HCT116 (cell line): ENCODE measurements around the gene COL9A3.

ENCODE experiments used
- CTCF ChIP-seq, 3 experiments: fragments of 200-600 bp in 1 of 3; sonication (generic) in 1 of 3; IDR thresholded peaks in 2 of 3; conservative IDR thresholded peaks in 1 of 3; 2 replicates each; pipeline ENCODE4 v1.5.1; 2012 to 2017; ENCODE audit warnings: low read depth in 2 of 3, low read length in 2 of 3, antibody characterized with exemption in 1 of 3, borderline replicate concordance in 1 of 3, control low read depth in 1 of 3, mild to moderate bottlenecking in 1 of 3, mixed read lengths in 1 of 3, mixed run types in 1 of 3, moderate library complexity in 1 of 3; ENCODE audit not compliant: insufficient read depth in 1 of 3
- ELF1 ChIP-seq: IDR thresholded peaks from 2 replicates; pipeline ENCODE4 v1.6.1; 2012; ENCODE audit warnings: low read depth, borderline replicate concordance
- EZH2 ChIP-seq: fragments of 200-600 bp; sonication (generic); IDR thresholded peaks from 2 replicates; pipeline ENCODE4 v1.6.1; 2017; ENCODE audit warnings: antibody characterized with exemption, mixed run types
- POLR2A ChIP-seq: IDR thresholded peaks from 2 replicates; pipeline ENCODE4 v1.7.0; 2011; ENCODE audit warnings: borderline replicate concordance; ENCODE audit not compliant: insufficient read depth, insufficient read length; ENCODE audit errors: extremely low read depth
- RAD21 ChIP-seq: IDR thresholded peaks from 2 replicates; pipeline ENCODE4 v1.6.1; 2012; ENCODE audit warnings: low read depth, mild to moderate bottlenecking
- REST ChIP-seq: IDR thresholded peaks from 2 replicates; pipeline ENCODE4 v1.6.1; 2012; ENCODE audit warnings: low read depth
- SP1 ChIP-seq: IDR thresholded peaks from 2 replicates; pipeline ENCODE4 v1.6.1; 2012; ENCODE audit warnings: low read depth
- ZBTB33 ChIP-seq: IDR thresholded peaks from 2 replicates; pipeline ENCODE4 v1.6.1; 2011; ENCODE audit warnings: mild to moderate bottlenecking, low read length, moderate library complexity; ENCODE audit not compliant: insufficient replicate concordance; ENCODE audit errors: extremely low read depth

GRCh38 chr20:62812907-62813200, 4.0 kb upstream of the COL9A3 start:
- no peak for TF ChIP-seq REST
- no peak for TF ChIP-seq ZBTB33
- TF ChIP-seq CTCF (IDR thresholded peaks at IDR 0.05 in 2 of 3, conservative IDR thresholded peaks at IDR 0.05 in 1 of 3; ENCODE audit: borderline replicate concordance in 1 of 3, insufficient read depth in 1 of 3, low read depth in 2 of 3, low read length in 2 of 3), result no peak
- no peak for TF ChIP-seq EZH2
- TF ChIP-seq SP1, result no peak
- TF ChIP-seq ELF1, result no peak
- TF ChIP-seq POLR2A, result no peak
- TF ChIP-seq RAD21, result no peak
